PFSK-1 (cell line): ENCODE data around the gene PGLYRP2.

Experiments
- FOXP2 ChIP-seq: optimal IDR thresholded peaks from 2 replicates; pipeline ENCODE3; 2011; ENCODE audit warnings: borderline replicate concordance, control low read depth, inconsistent platforms; ENCODE audit not compliant: insufficient read depth; ENCODE audit errors: extremely low read length, extremely low read depth
- POLR2AphosphoS5 ChIP-seq: IDR thresholded peaks from 2 replicates; pipeline ENCODE4 v1.6.1; 2012; ENCODE audit warnings: low read depth, mild to moderate bottlenecking, control low read depth, low read length, moderate library complexity
- REST ChIP-seq, 2 experiments: IDR thresholded peaks; 2 replicates each; pipeline versions ENCODE4 v1.6.1 to v1.8.0; 2011 to 2012; ENCODE audit warnings: low read depth in 2 of 2, low read length in 2 of 2, control low read depth in 1 of 2, inconsistent platforms in 1 of 2, mild to moderate bottlenecking in 1 of 2, moderate library complexity in 1 of 2; ENCODE audit not compliant: insufficient read depth in 1 of 2
- SIN3A ChIP-seq: IDR thresholded peaks from 2 replicates; pipeline ENCODE4 v1.6.1; 2012; ENCODE audit warnings: mild to moderate bottlenecking, low read length, moderate library complexity, borderline replicate concordance; ENCODE audit not compliant: insufficient read depth
- TAF1 ChIP-seq: IDR thresholded peaks from 2 replicates; pipeline ENCODE4 v1.6.1; 2012; ENCODE audit warnings: low read length, control low read depth, borderline replicate concordance; ENCODE audit not compliant: insufficient read depth

PGLYRP2 gene

GRCh38 chr19:15443838-15444237 is 35.5 kb downstream of the PGLYRP2 start:
- TF ChIP-seq FOXP2 (no peak), SIN3A (no peak), REST (IDR thresholded peaks at IDR 0.05; ENCODE audit: insufficient read depth in 1 of 2, low read depth in 2 of 2, low read length in 2 of 2) (no peak), POLR2AphosphoS5 (no peak), TAF1 (no peak)

- TF ChIP-seq FOXP2 (no peak), TAF1 (no peak), POLR2AphosphoS5 (no peak), REST (IDR thresholded peaks at IDR 0.05; ENCODE audit: insufficient read depth in 1 of 2, low read depth in 2 of 2, low read length in 2 of 2) (no peak), SIN3A (no peak)
These were observed 36.0 kb downstream of the PGLYRP2 start for GRCh38 chr19:15443325-15443724.

- no peak for TF ChIP-seq SIN3A
- TF ChIP-seq POLR2AphosphoS5 = no peak
These were observed 37.0 kb downstream of the PGLYRP2 start for GRCh38 chr19:15442142-15442920.

GRCh38 chr19:15441317-15441716 is 38.0 kb downstream of the PGLYRP2 start:
- TF ChIP-seq TAF1 (no peak), POLR2AphosphoS5 (no peak), FOXP2 (no peak), SIN3A (no peak), REST (IDR thresholded peaks at IDR 0.05; ENCODE audit: insufficient read depth in 1 of 2, low read depth in 2 of 2, low read length in 2 of 2) (no peak)

- TF ChIP-seq FOXP2 (no peak), POLR2AphosphoS5 (no peak), TAF1 (no peak), SIN3A (no peak)
These were observed 39.3 kb downstream of the PGLYRP2 start for GRCh38 chr19:15439821-15440641.
